ENCODE measurements around the gene FER.

Gene FER

DNA sequence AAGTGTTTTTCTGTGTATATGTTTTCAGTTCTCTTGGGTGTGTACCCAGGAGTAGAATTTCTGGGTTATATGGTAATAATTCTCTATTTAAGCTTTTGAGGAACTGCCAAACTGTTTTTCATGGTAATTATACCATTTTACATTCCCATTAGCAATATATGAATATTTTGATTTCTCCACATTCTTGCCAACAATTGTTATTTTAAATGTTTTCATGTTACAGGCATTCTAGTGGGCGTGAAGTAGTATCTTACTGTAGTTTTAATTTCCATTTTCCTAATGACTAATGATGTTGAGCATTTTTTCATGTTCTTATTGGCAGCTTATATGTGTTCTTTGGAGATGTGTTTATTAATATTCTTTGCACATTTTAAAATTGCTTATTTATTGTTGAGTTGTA lies 199.5 kb downstream of the FER start:
- POLR2A ChIA-PET (ENCODE audit: low non-redundant PET): no interaction called here
- no peak for DNase-seq (ENCODE audit: low spot score)
- H3K27ac ChIP-seq: no peak overlapping the region
- TF ChIP-seq CTCF (conservative IDR thresholded peaks at IDR 0.05; ENCODE audit: low read depth): no peak
- CTCF ChIA-PET: interaction anchor here (0.5 to 0.6 kb wide), 3 partner anchors 165 to 873 kb away, joined by 3 to 7 read pairs (median 3); no protein-coding TSS in a partner anchor

- POLR2A ChIA-PET (ENCODE audit: low non-redundant PET): interaction anchor here (0.6 kb wide), 1 partner anchor 470 kb away, joined by 3 read pairs; no protein-coding TSS in a partner anchor
- CTCF ChIA-PET: no interaction called here
- no peak for DNase-seq (ENCODE audit: low spot score)
Observed at GRCh38 chr5:108950276-108950675, 202.6 kb downstream of the FER start.

DNA sequence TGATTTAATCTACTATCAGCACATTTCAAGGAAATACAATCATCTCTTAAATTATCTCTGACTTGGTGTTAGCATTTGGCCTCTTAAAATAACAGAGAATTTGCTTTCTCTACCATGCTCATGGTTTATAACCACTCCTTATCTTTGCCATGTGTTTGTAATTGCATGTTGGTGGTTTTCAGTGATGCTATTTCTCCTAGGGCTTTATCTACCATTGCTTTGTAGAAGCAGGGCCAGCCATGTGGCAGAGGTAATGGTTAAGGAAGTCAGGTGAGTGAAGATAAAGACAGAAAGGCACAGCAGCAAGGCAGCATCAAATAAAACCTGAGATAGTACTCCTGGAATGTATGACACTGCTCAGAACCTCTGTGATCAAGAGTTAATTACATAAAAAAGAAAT lies 206.2 kb downstream of the FER start:
- no peak for DNase-seq (ENCODE audit: low spot score)
- H3K27ac ChIP-seq: no peak overlapping the region
- ChIA-PET CTCF (no interaction called here), POLR2A (ENCODE audit: low non-redundant PET) (no interaction called here)
- no peak for TF ChIP-seq CTCF (conservative IDR thresholded peaks at IDR 0.05; ENCODE audit: low read depth)

More at GRCh38 chr5:108950276-108950675, 202.6 kb downstream of the FER start:
- no peak for TF ChIP-seq CTCF (conservative IDR thresholded peaks at IDR 0.05; ENCODE audit: low read depth)
- H3K27ac ChIP-seq: no peak overlapping the region

DNA sequence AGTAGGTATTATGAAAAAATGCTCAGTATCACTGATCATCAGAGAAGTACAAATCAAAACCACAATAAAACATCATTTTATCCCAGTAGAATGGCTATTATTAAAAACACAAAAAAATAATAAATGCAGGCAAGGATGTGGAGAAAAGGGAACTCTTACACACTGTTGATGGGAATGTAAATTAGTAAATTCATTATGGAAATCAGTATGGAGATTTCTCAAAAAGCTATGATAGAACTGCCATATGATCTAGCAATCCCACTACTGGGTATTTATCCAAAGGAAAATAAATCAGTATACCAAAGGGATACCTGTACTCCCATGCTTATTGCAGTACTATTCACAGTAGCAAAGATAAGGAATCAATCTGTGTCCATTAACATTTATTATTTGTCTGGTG lies 209.6 kb downstream of the FER start:
- H3K27ac ChIP-seq: no peak overlapping the region
- ChIA-PET CTCF (no interaction called here), POLR2A (ENCODE audit: low non-redundant PET) (no interaction called here)
- no peak for TF ChIP-seq CTCF (conservative IDR thresholded peaks at IDR 0.05; ENCODE audit: low read depth)
- no peak for DNase-seq (ENCODE audit: low spot score)

GRCh38 chr5:108966910-108967309 lies 219.2 kb downstream of the FER start:
- CTCF ChIA-PET: no interaction called here
- H3K27ac ChIP-seq: no peak overlapping the region
- POLR2A ChIA-PET (ENCODE audit: low non-redundant PET): no interaction called here
- TF ChIP-seq CTCF (conservative IDR thresholded peaks at IDR 0.05; ENCODE audit: low read depth): no peak
- DNase-seq (ENCODE audit: low spot score): no peak

DNA sequence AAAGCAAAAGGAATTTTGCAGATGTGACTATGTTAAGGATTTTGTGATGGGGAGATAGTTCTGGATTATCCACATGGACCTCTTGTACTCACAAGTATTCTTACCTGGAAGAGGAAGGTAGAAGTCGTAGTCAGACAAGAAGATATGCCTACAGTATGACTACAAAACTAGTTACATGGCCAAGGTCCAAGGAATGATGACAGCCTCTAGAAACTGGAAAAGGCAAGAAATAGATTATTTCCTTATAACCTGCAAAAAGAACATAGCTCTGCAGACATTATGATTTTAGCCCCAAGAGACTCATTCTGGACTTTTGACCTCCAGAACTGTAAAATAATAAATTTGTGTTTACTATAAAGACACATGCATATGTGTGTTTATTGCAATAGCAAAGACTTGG lies 226.9 kb downstream of the FER start:
- H3K27ac ChIP-seq: no peak overlapping the region
- POLR2A ChIA-PET (ENCODE audit: low non-redundant PET): no interaction called here
- CTCF ChIA-PET: no interaction called here
- no peak for DNase-seq (ENCODE audit: low spot score)
- no peak for TF ChIP-seq CTCF (conservative IDR thresholded peaks at IDR 0.05; ENCODE audit: low read depth)

DNA sequence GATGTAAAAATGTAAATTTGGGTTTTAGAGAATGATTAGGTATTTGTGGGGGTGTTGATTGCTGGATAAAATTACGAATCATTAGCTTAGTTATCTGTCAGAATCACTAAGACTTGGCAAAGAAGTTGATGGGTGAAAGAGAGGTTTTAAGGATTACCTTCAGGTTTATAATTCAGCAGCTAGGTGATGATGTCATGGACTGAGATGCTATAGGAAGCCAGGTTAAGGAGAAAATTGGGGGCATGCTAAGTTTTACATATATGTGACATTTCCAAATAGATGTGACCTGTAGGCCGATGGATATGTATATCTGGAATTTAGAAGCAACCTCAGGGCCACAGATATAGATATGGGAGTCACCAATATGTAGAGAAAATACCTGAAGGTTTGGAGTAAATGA lies 228.0 kb downstream of the FER start:
- TF ChIP-seq CTCF (conservative IDR thresholded peaks at IDR 0.05; ENCODE audit: low read depth): no peak
- CTCF ChIA-PET: no interaction called here
- H3K27ac ChIP-seq: no peak overlapping the region
- POLR2A ChIA-PET (ENCODE audit: low non-redundant PET): no interaction called here
- no peak for DNase-seq (ENCODE audit: low spot score)
